HK-2 (cell line): Measurements from ENCODE around the gene ZNF736.
"Not testable (repeated sequence)": the region's sequence is repeated elsewhere in the genome, so short reads cannot be mapped to it uniquely, and the experiment has no call there.

Source experiments
- DNase-seq: peaks from one replicate; pipeline ENCODE4 v3.0.0-alpha.2; 2018; ENCODE audit not compliant: unreplicated experiment

Gene ZNF736

GRCh38 chr7:64313740-64314491 lies at the start of gene ZNF736:
Gene ZNF736, plus strand, starts transcription at chr7:64313961. Its CDS starts 190 bp downstream, at chr7:64314151.
- peak; percentile 88 for DNase-seq

GRCh38 chr7:64266341-64266919 lies 47.3 kb upstream of the ZNF736 start:
- no peak for DNase-seq

- no peak for DNase-seq
Observed at GRCh38 chr7:64277630-64278029, 36.1 kb upstream of the ZNF736 start.

GRCh38 chr7:64294701-64295420 lies 18.9 kb upstream of the ZNF736 start:
- no peak for DNase-seq

- DNase-seq, result not testable (repeated sequence)
Observed at GRCh38 chr7:64297418-64297817, 16.3 kb upstream of the ZNF736 start.

- no peak for DNase-seq
Observed at GRCh38 chr7:64300641-64301405, 12.9 kb upstream of the ZNF736 start.

GRCh38 chr7:64307254-64308015 lies 6.3 kb upstream of the ZNF736 start:
- peak; percentile 71 for DNase-seq

- no peak for DNase-seq
Observed at GRCh38 chr7:64308016-64308270, 5.8 kb upstream of the ZNF736 start.

- DNase-seq, result no peak
Observed at GRCh38 chr7:64310426-64310825, 3.3 kb upstream of the ZNF736 start.

- no peak for DNase-seq
Observed at GRCh38 chr7:64312826-64313225, 935 bp upstream of the ZNF736 start.

- DNase-seq, result no peak
Observed at GRCh38 chr7:64314566-64314965, 805 bp downstream of the ZNF736 start.

GRCh38 chr7:64316031-64316742 lies 2.4 kb downstream of the ZNF736 start:
- DNase-seq, result not testable (repeated sequence)

GRCh38 chr7:64320547-64321513 lies 7.1 kb downstream of the ZNF736 start:
- DNase-seq, result no peak

GRCh38 chr7:64324166-64324565 lies 10.4 kb downstream of the ZNF736 start:
- not testable (repeated sequence) for DNase-seq

- not testable (repeated sequence) for DNase-seq
Observed at GRCh38 chr7:64348713-64349210, 35.0 kb downstream of the ZNF736 start.

GRCh38 chr7:64359543-64359942 lies 45.8 kb downstream of the ZNF736 start:
- DNase-seq, result no peak

GRCh38 chr7:64371116-64371515 lies 57.4 kb downstream of the ZNF736 start:
- no peak for DNase-seq

GRCh38 chr7:64373017-64373416 lies 59.3 kb downstream of the ZNF736 start:
- no peak for DNase-seq

GRCh38 chr7:64400401-64400800 lies 86.6 kb downstream of the ZNF736 start:
- no peak for DNase-seq
